Activated CD4-positive, CD25-positive, alpha-beta regulatory T cell treated with anti-CD3 and anti-CD28 coated beads, Interleukin-2, amount 50 U/mL, for 16 hours (primary cell): ENCODE measurements around the gene EVC.
"Not testable (repeated sequence)": the region's sequence is repeated elsewhere in the genome, so short reads cannot be mapped to it uniquely, and the experiment has no call there.

Source experiments
- DNase-seq: peaks from one replicate; pipeline ENCODE4 v3.0.0-alpha.2; 2020; ENCODE audit warnings: low read depth, low spot score

EVC gene

GRCh38 chr4:5708449-5709206, 2.4 kb upstream of the EVC start, which contains the start of gene EVC2:
Gene EVC2 (minus strand): TSS chr4:5708559. CDS start chr4:5708513, 46 bp downstream.
- DNase-seq = no peak

GRCh38 chr4:5709207-5709575, 1.8 kb upstream of the EVC start:
- DNase-seq = no peak

- no peak for DNase-seq
Observed at GRCh38 chr4:5710065-5710960, 688 bp upstream of the EVC start.

- DNase-seq = no peak
Observed at GRCh38 chr4:5711479-5712184, 631 bp downstream of the EVC start.

GRCh38 chr4:5712517-5712916, 1.5 kb downstream of the EVC start:
- DNase-seq = no peak

GRCh38 chr4:5712931-5713330, 1.9 kb downstream of the EVC start:
- no peak for DNase-seq

GRCh38 chr4:5713861-5714260, 2.9 kb downstream of the EVC start:
- DNase-seq = no peak

GRCh38 chr4:5715357-5715756, 4.4 kb downstream of the EVC start:
- DNase-seq = no peak

- no peak for DNase-seq
Observed at GRCh38 chr4:5716391-5716790, 5.4 kb downstream of the EVC start.

GRCh38 chr4:5717449-5718158, 6.6 kb downstream of the EVC start:
- DNase-seq = no peak

- no peak for DNase-seq
Observed at GRCh38 chr4:5718411-5718810, 7.4 kb downstream of the EVC start.

- no peak for DNase-seq
Observed at GRCh38 chr4:5719350-5720055, 8.5 kb downstream of the EVC start.

- no peak for DNase-seq
Observed at GRCh38 chr4:5720157-5720850, 9.3 kb downstream of the EVC start.

GRCh38 chr4:5720980-5721379, 10.0 kb downstream of the EVC start:
- DNase-seq = no peak

GRCh38 chr4:5721923-5722322, 10.9 kb downstream of the EVC start:
- DNase-seq = no peak

- DNase-seq = no peak
Observed at GRCh38 chr4:5722328-5722727, 11.3 kb downstream of the EVC start.

- DNase-seq = no peak
Observed at GRCh38 chr4:5724377-5724776, 13.4 kb downstream of the EVC start.

- not testable (repeated sequence) for DNase-seq
Observed at GRCh38 chr4:5728412-5728811, 17.4 kb downstream of the EVC start.

GRCh38 chr4:5730436-5730835, 19.4 kb downstream of the EVC start:
- no peak for DNase-seq
